ENCODE results near the gene TM7SF2.

Gene TM7SF2

GRCh38 chr11:65132238-65132987 lies 20.7 kb downstream of the TM7SF2 start:
- H3K9me3 ChIP-seq (replicated peaks in 1 of 11) = no peaks in the 10 kb centered on the region
- TF ChIP-seq Cebpa-rat (IDR thresholded peaks at IDR 0.05) = no peak
- peaks cover 29 to 65% (median 45%) of the 10 kb centered on the region in 11 experiments; a peak in 20 of 22 replicates for H4K20me1 ChIP-seq
- peak overlapping the region; percentile 86 to 100 (median 97) for H3K4me2 ChIP-seq
- H3K9ac ChIP-seq = peak overlapping the region; percentile 88 to 100 (median 96)
- no peaks in the 10 kb centered on the region for H3K27me3 ChIP-seq
- H3K36me3 ChIP-seq = peaks cover 43 to 53% (median 47%) of the 10 kb centered on the region in 11 experiments
- H3K4me3 ChIP-seq = peak overlapping the region; percentile 78 to 99 (median 95)
- peaks cover 35 to 73% (median 58%) of the 10 kb centered on the region in 10 experiments for H3K4me1 ChIP-seq
- H3K27ac ChIP-seq = peak overlapping the region; percentile 41 to 100 (median 97); a peak in 21 of 22 replicates

- Histone ChIP-seq H3K27me3 (no peaks in the 10 kb centered on the region), H3K9ac (peak overlapping the region; percentile 88 to 100 (median 96); a peak in 21 of 22 replicates), H4K20me1 (peaks cover 29 to 59% (median 42%) of the 10 kb centered on the region in 11 experiments; a peak in 20 of 22 replicates), H3K27ac (peak overlapping the region; percentile 41 to 100 (median 97); a peak in 21 of 22 replicates), H3K4me1 (peaks cover 35 to 77% (median 58%) of the 10 kb centered on the region in 10 experiments), H3K4me3 (peak overlapping the region; percentile 78 to 99 (median 95)), H3K4me2 (peak overlapping the region; percentile 86 to 100 (median 97)), H3K9me3 (replicated peaks in 1 of 11) (no peaks in the 10 kb centered on the region), H3K36me3 (peaks cover 35 to 46% (median 41%) of the 10 kb centered on the region in 11 experiments)
- no peak for TF ChIP-seq Cebpa-rat (IDR thresholded peaks at IDR 0.05)
Observed at GRCh38 chr11:65132988-65133700, 21.5 kb downstream of the TM7SF2 start.

GRCh38 chr11:65133724-65134123 lies 22.1 kb downstream of the TM7SF2 start:
- H4K20me1 ChIP-seq = peaks cover 29 to 54% (median 38%) of the 10 kb centered on the region in 11 experiments; a peak in 20 of 22 replicates
- H3K27ac ChIP-seq = peak overlapping the region; percentile 92 to 100 (median 97)
- peak overlapping the region; percentile 88 to 100 (median 96) for H3K9ac ChIP-seq

GRCh38 chr11:65134240-65134951 lies 22.7 kb downstream of the TM7SF2 start, which contains the start of gene SYVN1:
Gene SYVN1 (minus strand): TSS chr11:65134519. CDS start chr11:65133601, 918 bp downstream.
- no peaks in the 10 kb centered on the region for H3K9me3 ChIP-seq (replicated peaks in 1 of 11)
- peaks cover 23 to 47% (median 36%) of the 10 kb centered on the region in 11 experiments; a peak in 20 of 22 replicates for H4K20me1 ChIP-seq
- no peaks in the 10 kb centered on the region for H3K27me3 ChIP-seq
- peak within 1 kb of the TSS; percentile 88 to 100 (median 96) for H3K9ac ChIP-seq
- peaks cover 23 to 33% (median 28%) of the 10 kb centered on the region in 11 experiments for H3K36me3 ChIP-seq
- H3K4me1 ChIP-seq = peaks cover 35 to 72% (median 57%) of the 10 kb centered on the region in 10 experiments
- TF ChIP-seq Cebpa-rat (IDR thresholded peaks at IDR 0.05) = no peak
- peak within 1 kb of the TSS; percentile 86 to 100 (median 97) for H3K4me2 ChIP-seq
- H3K4me3 ChIP-seq = peak within 1 kb of the TSS; percentile 78 to 99 (median 95)
- peak within 1 kb of the TSS; percentile 92 to 100 (median 97) for H3K27ac ChIP-seq

More at GRCh38 chr11:65133724-65134123, 22.1 kb downstream of the TM7SF2 start:
- no peak for TF ChIP-seq Cebpa-rat (IDR thresholded peaks at IDR 0.05)
- Histone ChIP-seq H3K27me3 (no peaks in the 10 kb centered on the region), H3K36me3 (peaks cover 30 to 40% (median 35%) of the 10 kb centered on the region in 11 experiments), H3K4me1 (peaks cover 35 to 77% (median 58%) of the 10 kb centered on the region in 10 experiments), H3K9me3 (replicated peaks in 1 of 11) (no peaks in the 10 kb centered on the region), H3K4me2 (peak overlapping the region; percentile 86 to 100 (median 97)), H3K4me3 (peak overlapping the region; percentile 78 to 99 (median 95))

- no peak for TF ChIP-seq Cebpa-rat (IDR thresholded peaks at IDR 0.05)
- H3K27me3 ChIP-seq = no peaks in the 10 kb centered on the region
- peaks cover 16 to 40% (median 30%) of the 10 kb centered on the region in 11 experiments; a peak in 19 of 22 replicates for H4K20me1 ChIP-seq
- H3K4me2 ChIP-seq = peak overlapping the region; percentile 86 to 100 (median 97)
- peak overlapping the region; percentile 78 to 99 (median 95) for H3K4me3 ChIP-seq
- peak overlapping the region; percentile 92 to 100 (median 97) for H3K27ac ChIP-seq
- H3K4me1 ChIP-seq = peaks cover 35 to 65% (median 50%) of the 10 kb centered on the region in 10 experiments
- peak overlapping the region; percentile 88 to 100 (median 96) for H3K9ac ChIP-seq
- no peaks in the 10 kb centered on the region for H3K9me3 ChIP-seq (replicated peaks in 1 of 11)
- peaks cover 17 to 26% (median 21%) of the 10 kb centered on the region in 11 experiments for H3K36me3 ChIP-seq
Observed at GRCh38 chr11:65134952-65135632, 23.4 kb downstream of the TM7SF2 start.

GRCh38 chr11:65135633-65136145 lies 24.0 kb downstream of the TM7SF2 start:
- H3K36me3 ChIP-seq = peaks cover 13 to 22% (median 16%) of the 10 kb centered on the region in 11 experiments; a peak in 21 of 22 replicates
- no peaks in the 10 kb centered on the region for H3K9me3 ChIP-seq (replicated peaks in 1 of 11)
- H3K4me1 ChIP-seq = peaks cover 35 to 63% (median 46%) of the 10 kb centered on the region in 10 experiments
- peak overlapping the region; percentile 88 to 100 (median 96) for H3K9ac ChIP-seq
- H3K4me3 ChIP-seq = peak overlapping the region; percentile 78 to 99 (median 95)
- H3K27ac ChIP-seq = peak overlapping the region; percentile 92 to 100 (median 97); a peak in 21 of 22 replicates
- no peak for TF ChIP-seq Cebpa-rat (IDR thresholded peaks at IDR 0.05)
- H4K20me1 ChIP-seq = peaks cover 13 to 36% (median 26%) of the 10 kb centered on the region in 11 experiments; a peak in 19 of 22 replicates
- H3K4me2 ChIP-seq = peak overlapping the region; percentile 86 to 100 (median 97)
- H3K27me3 ChIP-seq = no peaks in the 10 kb centered on the region

- H3K9me3 ChIP-seq (replicated peaks in 1 of 11) = no peaks in the 10 kb centered on the region
- H3K4me2 ChIP-seq = peak overlapping the region in 4 of 11 experiments; percentile 6 to 97 (median 92); a peak in 3 of 22 replicates
- no peak overlapping the region for H3K4me3 ChIP-seq
- H4K20me1 ChIP-seq = peaks cover 10 to 27% (median 17%) of the 10 kb centered on the region in 11 experiments; a peak in 18 of 22 replicates
- no peaks in the 10 kb centered on the region for H3K27me3 ChIP-seq
- H3K27ac ChIP-seq = no peak overlapping the region
- peak overlapping the region in 1 of 11 experiments; percentile 96; a peak in 2 of 22 replicates for H3K9ac ChIP-seq
- no peak for TF ChIP-seq Cebpa-rat (IDR thresholded peaks at IDR 0.05)
- peaks cover 4 to 13% (median 7%) of the 10 kb centered on the region in 11 experiments; a peak in 19 of 22 replicates for H3K36me3 ChIP-seq
- H3K4me1 ChIP-seq = peaks cover 27 to 63% (median 42%) of the 10 kb centered on the region in 10 experiments
Observed at GRCh38 chr11:65136515-65137096, 24.9 kb downstream of the TM7SF2 start.

Data from BLaER1 treated with 17β-estradiol and CSF1 and Interleukin-3, amounts not matched to agents 10 nM and 100 nM (cell line).